Neuron (in vitro differentiated cells): ENCODE measurements around the gene NEK3.

Experiments used
- H2AFZ ChIP-seq: one replicate; pipeline ENCODE4 v1.6.1; 2013; ENCODE audit warnings: low read depth, mild to moderate bottlenecking, inconsistent platforms, low read length, moderate library complexity
- H3K27me3 ChIP-seq: one replicate; pipeline ENCODE4 v1.6.1; 2013; ENCODE audit warnings: low read length; ENCODE audit not compliant: insufficient read depth
- H3K36me3 ChIP-seq: one replicate; pipeline ENCODE4 v1.6.1; 2013; ENCODE audit warnings: low read length; ENCODE audit not compliant: insufficient read depth
- H3K4me1 ChIP-seq: one replicate; pipeline ENCODE4 v1.6.1; 2013; ENCODE audit warnings: low read length; ENCODE audit not compliant: insufficient read depth
- H3K4me3 ChIP-seq: 2 replicates; pipeline ENCODE4 v1.5.1; 2013; ENCODE audit warnings: mild to moderate bottlenecking, low read length, moderate library complexity
- H3K9me3 ChIP-seq: one replicate; pipeline ENCODE4 v1.6.1; 2013; ENCODE audit warnings: low read length

Gene NEK3

DNA sequence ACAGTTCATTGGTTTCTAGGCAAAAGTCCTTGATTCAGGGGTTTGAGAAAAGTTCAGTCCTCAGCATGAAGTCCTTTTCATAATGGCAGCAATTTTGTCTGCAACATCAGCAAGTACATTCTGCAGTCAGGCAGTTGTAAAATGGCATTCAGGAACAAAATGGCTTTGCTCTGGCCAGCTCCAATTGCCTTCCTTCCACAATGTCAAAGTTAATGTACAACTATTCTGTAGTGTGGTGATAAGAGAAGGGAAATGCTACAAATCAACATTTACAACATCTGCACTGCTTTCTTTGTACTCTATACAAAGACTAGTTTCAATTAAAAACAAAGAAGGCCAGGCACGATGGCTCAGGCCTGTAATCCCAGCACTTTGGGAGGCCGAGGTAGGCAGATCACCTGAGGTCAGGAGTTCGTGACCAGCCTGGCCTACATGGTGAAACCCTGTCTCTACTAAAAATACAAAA, 1.8 kb upstream of the NEK3 start:
- Histone ChIP-seq H3K27me3 (no peaks in the 10 kb centered on the region), H3K36me3 (peaks cover 4% of the 10 kb centered on the region), H3K4me1 (peaks cover 22% of the 10 kb centered on the region), H2AFZ (no peak overlapping the region), H3K4me3 (no peak overlapping the region), H3K9me3 (peaks cover 2% of the 10 kb centered on the region)

DNA sequence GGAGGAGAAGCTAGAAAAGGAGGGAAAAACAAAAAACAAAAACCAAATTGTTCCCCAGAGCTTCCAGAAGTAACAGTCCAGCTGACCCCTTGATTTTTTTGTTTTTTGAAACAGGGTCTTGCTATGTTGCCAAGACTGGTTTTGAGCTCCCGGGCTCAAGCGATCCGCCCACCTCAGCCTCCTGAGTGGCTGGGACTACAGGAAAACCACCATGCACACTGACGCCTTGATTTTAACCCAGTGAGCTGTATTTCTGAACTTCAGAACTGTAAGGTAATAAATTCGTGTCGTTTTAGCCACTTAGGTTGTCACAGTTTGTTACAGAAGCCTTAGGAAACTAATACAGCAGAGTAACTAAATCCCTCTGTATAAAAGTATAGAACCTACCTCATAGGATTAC, 1.1 kb upstream of the NEK3 start:
- no peak overlapping the region for H3K4me3 ChIP-seq
- peaks cover 22% of the 10 kb centered on the region for H3K4me1 ChIP-seq
- peaks cover under 1% of the 10 kb centered on the region for H3K36me3 ChIP-seq
- H3K27me3 ChIP-seq: no peaks in the 10 kb centered on the region
- H3K9me3 ChIP-seq: peaks cover 2% of the 10 kb centered on the region
- no peak overlapping the region for H2AFZ ChIP-seq

DNA sequence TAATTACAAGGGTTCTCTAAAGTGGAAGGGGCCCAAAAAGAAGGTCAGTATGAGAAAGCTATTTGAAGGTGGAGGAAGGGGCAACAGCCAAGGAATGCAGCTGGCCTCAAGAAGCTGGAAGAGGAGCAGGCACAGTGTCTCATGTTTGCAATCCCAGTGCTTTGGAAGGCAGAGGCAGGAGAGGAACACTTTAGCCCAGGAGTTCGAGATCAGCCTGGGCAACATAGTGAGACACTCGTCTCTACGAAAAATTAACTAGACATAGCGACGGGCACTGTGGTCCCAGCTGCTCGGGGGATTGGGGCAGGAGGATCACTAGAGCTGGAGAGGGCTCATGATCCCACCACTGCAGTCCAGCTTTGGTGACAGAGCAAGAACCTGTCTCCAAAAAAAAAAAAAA, 656 bp upstream of the NEK3 start:
- Histone ChIP-seq H3K9me3 (peaks cover 2% of the 10 kb centered on the region), H3K36me3 (peaks cover 4% of the 10 kb centered on the region), H3K4me1 (peaks cover 22% of the 10 kb centered on the region), H3K4me3 (peak overlapping the region; percentile 79), H3K27me3 (no peaks in the 10 kb centered on the region), H2AFZ (no peak overlapping the region)

DNA sequence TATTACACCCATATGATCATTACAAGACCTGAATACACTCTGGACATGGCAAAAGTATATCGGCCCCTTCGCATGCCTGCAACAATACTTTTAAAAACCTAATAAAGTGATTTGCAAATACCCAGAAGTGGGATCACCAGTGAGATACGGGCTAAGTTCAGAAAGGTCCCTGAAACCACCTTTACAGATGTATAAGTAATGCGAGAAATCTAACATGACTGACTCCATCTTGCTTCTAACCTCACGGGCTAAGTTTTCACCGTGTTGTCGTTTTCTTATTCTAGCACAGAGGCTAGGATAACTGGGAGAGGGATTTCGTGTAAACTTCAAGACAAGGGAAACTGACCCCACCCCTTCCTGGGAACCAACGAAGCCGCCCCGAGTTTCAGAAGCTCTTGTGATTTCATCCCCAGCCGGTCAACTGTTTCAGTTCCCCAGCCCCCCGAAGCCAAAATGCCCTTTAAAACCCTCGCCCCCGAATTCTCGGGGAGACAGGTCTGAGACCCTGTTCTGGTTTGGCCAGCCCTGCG, 703 bp downstream of the NEK3 start:
- no peaks in the 10 kb centered on the region for H3K27me3 ChIP-seq
- H2AFZ ChIP-seq: peak overlapping the region; percentile 76
- H3K36me3 ChIP-seq: peaks cover 7% of the 10 kb centered on the region
- peaks cover 2% of the 10 kb centered on the region for H3K9me3 ChIP-seq
- H3K4me1 ChIP-seq: peaks cover 22% of the 10 kb centered on the region
- peak overlapping the region; percentile 79 for H3K4me3 ChIP-seq

DNA sequence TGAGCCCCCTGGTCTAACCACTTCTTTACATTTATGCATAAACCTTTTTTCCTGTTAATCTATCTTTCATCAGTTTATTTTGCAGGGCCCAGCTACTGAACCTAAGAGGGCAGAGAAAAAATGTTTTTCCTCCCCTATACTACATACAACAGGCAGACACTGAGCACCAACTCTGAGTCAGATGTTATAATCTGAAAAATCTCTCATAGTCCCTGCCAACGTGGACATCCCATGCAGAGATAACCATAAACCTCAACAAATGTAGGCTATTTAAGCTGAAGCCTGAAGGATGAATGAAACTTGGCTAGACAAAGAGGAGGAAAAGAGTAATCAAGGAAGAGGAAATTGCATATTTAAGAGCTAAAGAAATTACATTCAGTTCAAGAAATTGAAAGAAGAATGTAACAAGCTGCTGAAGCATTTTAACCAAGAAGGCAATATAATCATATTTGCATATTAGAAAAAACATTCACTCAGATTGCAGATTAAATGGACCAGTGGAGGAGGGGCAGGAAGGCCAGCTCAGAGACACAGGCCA, 2.6 kb downstream of the NEK3 start:
- no peaks in the 10 kb centered on the region for H3K27me3 ChIP-seq
- peaks cover 15% of the 10 kb centered on the region for H3K36me3 ChIP-seq
- no peak overlapping the region for H3K4me3 ChIP-seq
- H3K9me3 ChIP-seq: peaks cover 2% of the 10 kb centered on the region
- peaks cover 6% of the 10 kb centered on the region for H3K4me1 ChIP-seq
- no peak overlapping the region for H2AFZ ChIP-seq

DNA sequence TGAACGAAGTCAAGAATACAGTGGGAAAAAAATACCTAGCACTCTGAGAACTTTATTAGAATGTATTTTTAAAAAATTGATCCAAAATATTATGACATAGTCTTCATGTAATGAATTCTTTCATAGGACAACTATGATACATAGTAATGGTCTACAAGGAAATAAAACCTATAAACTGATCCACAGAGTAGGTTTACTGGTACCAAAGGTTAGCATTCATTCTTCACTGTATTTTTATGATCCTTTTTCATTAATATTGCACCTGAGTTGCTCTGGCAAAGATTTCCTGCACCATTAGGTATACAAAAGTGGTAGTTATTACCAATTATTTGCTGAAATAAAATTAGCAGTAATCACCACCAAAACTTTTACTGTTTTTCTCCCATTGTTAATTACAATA, 4.2 kb downstream of the NEK3 start:
- peaks cover 5% of the 10 kb centered on the region for H3K4me1 ChIP-seq
- peaks cover 2% of the 10 kb centered on the region for H3K9me3 ChIP-seq
- peaks cover 27% of the 10 kb centered on the region for H3K36me3 ChIP-seq
- no peak overlapping the region for H2AFZ ChIP-seq
- H3K4me3 ChIP-seq: no peak overlapping the region
- no peaks in the 10 kb centered on the region for H3K27me3 ChIP-seq

DNA sequence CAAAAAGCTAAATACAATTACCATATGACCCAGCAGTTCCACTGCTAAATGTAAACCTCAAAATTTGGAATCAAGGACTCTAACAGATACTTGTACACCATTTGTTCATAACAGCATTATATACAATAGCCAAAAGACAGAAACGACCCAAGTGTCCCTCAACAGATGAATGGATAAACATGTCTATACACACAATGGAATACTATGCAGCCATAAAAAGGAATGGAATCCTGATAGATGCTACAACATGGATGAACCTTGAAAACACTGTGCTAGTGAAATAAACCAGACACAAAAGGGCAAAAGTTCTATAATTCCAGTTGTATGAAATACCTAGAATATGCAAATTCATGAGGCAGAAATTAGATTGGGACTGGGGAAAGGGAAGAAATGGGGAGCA, 12.2 kb downstream of the NEK3 start:
- no peaks in the 10 kb centered on the region for H3K4me1 ChIP-seq
- peaks cover 46% of the 10 kb centered on the region for H3K36me3 ChIP-seq
- no peak overlapping the region for H3K4me3 ChIP-seq

DNA sequence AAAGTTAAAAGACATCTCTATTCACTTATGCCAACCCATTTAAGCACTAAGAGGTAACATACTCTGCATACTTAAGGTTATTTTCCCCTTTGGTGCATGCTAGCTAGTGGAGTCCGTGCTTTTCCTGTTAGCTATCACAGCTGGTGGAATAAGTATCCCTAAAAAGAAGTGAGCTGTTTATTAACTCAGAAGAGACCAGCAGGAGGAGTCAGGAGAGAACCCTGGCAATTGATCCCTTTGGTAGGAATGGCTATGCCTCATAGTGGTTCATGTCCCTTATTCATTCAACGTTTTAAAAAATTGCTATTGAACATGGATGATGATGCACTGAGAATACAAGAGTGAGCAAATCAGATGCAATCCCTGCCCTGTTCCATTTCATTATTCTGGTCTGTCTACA, 18.1 kb downstream of the NEK3 start:
- Histone ChIP-seq H3K4me3 (no peak overlapping the region), H3K27me3 (no peaks in the 10 kb centered on the region), H3K9me3 (no peaks in the 10 kb centered on the region), H3K36me3 (peaks cover 36% of the 10 kb centered on the region), H2AFZ (no peak overlapping the region), H3K4me1 (no peaks in the 10 kb centered on the region)

More for the DNA sequence above, 12.2 kb downstream of the NEK3 start:
- Histone ChIP-seq H2AFZ (no peak overlapping the region), H3K27me3 (no peaks in the 10 kb centered on the region), H3K9me3 (no peaks in the 10 kb centered on the region)

DNA sequence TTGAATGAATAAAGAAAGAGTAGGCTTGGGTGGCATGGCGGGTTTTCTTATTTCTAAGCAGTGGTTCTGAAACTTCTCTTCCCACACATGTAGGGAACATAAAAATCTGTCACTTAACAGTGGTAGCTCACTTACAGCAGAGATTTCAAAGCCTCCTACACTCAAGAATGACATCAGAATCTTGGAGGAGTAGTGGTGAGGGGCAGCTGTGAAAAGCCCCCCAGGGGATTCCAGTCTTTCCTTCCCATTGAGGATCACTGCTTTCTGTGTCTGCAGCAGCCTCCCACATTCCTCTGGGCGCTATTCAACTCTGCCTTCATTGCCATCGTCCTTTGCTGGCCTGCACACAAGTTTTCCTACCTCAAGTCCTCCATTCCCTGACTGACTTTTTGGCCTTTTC, 21.9 kb downstream of the NEK3 start:
- peaks cover 57% of the 10 kb centered on the region for H3K36me3 ChIP-seq

DNA sequence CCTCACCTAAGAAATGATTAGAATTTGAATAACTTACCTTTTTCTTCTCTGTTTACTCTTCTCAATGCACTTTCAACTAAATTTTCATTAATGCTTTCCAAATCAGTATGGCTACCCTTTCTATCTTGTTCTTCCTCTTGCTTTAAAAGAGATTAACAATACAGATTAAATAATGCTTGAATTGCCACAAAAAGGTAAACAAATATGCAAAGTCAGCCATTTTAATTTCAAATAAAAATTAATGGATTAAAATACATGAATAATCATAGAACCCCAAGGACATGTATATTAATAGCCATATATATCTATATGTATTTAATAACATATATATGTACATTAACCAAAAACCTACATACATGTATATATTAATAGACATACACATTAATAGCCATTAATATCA, 22.6 kb downstream of the NEK3 start:
- no peaks in the 10 kb centered on the region for H3K4me1 ChIP-seq
- no peaks in the 10 kb centered on the region for H3K27me3 ChIP-seq
- peaks cover under 1% of the 10 kb centered on the region for H3K9me3 ChIP-seq
- peaks cover 64% of the 10 kb centered on the region for H3K36me3 ChIP-seq
- no peak overlapping the region for H3K4me3 ChIP-seq
- no peak overlapping the region for H2AFZ ChIP-seq

More for the DNA sequence above, 21.9 kb downstream of the NEK3 start:
- Histone ChIP-seq H3K27me3 (no peaks in the 10 kb centered on the region), H2AFZ (no peak overlapping the region), H3K4me1 (no peaks in the 10 kb centered on the region), H3K4me3 (no peak overlapping the region), H3K9me3 (no peaks in the 10 kb centered on the region)

DNA sequence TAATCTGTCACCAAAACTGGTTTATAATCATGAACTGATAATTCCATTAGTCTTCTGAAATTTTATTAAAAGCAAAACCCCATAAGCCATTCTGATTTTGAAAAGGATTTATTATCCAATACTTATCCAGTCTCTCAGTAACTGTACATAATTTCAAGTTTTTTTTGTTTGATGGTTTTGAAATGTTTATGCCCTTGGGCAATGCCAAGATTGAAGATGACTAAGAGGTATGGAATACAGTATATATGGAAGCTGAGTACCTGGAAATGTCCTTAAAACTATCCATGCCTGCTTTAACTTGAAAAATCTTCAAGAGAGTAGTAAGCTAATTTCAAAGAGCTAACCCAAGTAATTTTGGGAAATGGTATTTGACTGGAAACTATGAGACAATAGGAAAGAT, 28.8 kb downstream of the NEK3 start:
- Histone ChIP-seq H3K4me3 (no peak overlapping the region), H3K27me3 (no peaks in the 10 kb centered on the region), H3K4me1 (peaks cover 13% of the 10 kb centered on the region), H3K36me3 (peaks cover 43% of the 10 kb centered on the region), H3K9me3 (peaks cover 3% of the 10 kb centered on the region), H2AFZ (no peak overlapping the region)

DNA sequence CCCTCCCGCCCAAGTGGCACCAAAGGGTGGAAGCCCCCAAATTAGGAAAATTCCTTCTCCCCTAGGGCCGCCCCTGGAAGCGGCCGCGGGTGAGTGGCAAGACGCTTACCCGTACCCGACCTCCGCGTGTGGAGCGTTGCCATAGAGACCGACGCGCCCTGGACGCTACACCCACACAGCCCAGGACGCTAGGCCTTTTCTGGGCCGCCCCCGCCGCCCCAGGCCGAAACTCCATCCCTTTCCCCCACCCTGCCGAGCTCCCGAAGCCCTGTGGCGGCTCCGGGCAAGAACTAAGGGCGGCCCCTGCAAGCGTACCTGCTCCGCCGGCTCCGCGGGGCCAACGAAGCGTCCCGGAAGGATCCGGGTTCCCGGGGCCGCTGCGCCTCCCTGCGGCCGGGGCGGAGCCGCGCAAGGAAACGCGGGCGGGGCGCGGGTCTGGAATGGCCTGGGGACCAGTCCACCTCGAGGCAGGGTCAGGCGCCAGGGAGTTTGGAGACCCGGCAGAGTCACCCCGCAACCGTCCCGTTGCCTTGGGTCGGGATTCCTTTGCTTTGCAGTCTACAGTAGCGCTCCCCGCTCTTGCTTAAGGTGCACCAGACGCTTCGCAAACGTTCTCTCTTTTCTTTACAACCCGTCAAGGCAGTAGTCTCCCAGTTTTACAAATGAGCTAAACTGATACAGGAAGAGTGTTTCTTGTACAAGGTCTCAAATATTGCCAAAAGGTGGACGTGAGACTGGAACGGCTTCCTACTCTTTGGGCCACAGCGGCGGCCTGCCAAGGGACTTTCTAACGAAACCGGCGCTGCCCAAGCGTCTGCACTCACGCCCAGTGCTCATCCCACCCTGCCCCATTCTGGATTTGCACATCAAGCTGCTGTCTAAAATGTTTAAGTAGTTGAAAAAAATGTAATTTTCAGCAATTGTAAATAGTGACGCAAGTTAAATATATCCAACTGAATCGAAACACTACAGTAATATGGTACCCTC, 30.4 kb downstream of the NEK3 start, which contains the start of gene NEK5:
Gene NEK5, minus strand, starts transcription at position 360 of the 987 bp plus-strand sequence. CDS start 1,591 bp downstream, outside the sequence.
- peaks cover 13% of the 10 kb centered on the region for H3K4me1 ChIP-seq
- peaks cover 29% of the 10 kb centered on the region for H3K36me3 ChIP-seq

More for the DNA sequence above, 30.4 kb downstream of the NEK3 start, which contains the start of gene NEK5:
- H3K4me3 ChIP-seq: peak within 1 kb of the TSS; percentile 58
- no peaks in the 10 kb centered on the region for H3K27me3 ChIP-seq
- H2AFZ ChIP-seq: peak within 1 kb of the TSS; percentile 88
- peaks cover 3% of the 10 kb centered on the region for H3K9me3 ChIP-seq
